Femur (tissue), 1 donor: ENCODE measurements around the gene MIER1.

Source experiments
- DNase-seq: peaks from one replicate; pipeline ENCODE4 v3.0.0-alpha.2; 2017

MIER1 gene

DNA sequence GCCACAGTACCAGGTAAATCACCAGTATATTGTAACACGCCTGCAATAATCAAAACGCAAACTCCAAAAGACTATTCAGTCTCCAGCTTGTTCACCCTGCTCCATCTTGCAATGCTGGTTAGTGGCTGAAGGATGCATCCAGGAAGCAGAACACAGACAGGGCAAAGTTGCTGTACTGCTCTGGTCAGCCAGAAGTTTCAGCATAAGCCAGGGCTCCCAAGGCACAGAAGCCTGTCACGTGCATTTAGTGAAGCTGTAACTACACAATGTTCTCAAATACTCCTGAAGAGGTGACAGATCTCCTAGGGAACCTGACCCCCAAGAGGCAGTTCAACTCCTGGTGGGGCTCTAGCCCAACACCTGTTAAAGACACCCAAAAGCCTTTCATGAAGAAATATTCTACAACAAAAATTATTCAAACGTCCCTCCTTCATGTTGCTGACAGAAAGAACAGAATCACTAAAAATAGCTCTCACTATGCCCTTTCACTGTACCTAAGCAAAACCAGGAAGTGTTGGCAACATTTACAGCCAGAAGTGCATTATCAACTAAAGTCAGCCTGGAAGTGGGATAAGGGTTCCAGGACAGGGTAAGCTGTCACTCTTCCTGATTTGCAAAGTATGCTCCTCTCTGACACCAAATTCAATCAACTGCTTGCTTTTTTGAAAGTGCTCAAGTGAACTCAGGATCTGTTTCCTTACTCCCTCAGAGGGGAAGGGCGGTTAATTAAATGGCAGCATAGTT is 77.1 kb downstream of the MIER1 start:
- no peak for DNase-seq

DNA sequence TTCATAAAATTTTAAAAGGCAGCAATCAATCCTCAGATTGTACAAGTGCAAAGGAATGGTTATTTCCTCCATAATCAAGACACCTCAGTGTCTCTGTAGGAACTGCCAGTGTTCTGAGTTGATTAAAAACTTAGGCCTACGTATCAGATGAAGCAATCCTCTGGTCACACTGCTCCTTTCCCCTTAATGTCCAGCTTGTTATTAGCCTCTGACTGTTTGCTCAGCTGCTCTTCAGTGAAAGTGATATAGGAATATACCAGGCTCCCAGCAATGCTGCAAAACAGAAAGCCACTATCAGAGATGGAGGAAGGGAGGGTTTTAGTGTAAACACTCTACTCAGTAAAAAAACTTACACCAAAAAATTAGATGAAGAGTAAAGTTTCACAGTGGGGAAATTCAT is 79.4 kb downstream of the MIER1 start:
- DNase-seq = no peak

DNA sequence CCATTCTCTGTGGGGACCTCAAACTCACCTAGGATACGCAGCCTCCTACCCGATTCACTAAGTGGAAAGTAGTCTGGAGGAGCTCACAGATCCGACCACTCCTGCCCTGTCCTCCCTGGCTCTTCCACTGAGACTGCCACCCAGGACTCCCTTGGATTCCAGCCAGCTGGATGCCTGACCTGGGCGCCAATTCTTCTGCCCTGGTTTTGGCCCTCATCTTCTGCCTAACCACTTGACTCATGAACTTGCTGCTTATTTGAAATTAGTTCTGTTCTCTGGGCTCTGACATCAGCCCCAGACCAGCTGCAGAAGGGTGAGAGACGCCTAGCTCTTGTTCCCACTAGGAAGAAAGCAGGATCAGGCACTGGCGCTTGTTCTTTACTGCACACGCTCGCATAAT is 80.3 kb downstream of the MIER1 start:
- no peak for DNase-seq

DNA sequence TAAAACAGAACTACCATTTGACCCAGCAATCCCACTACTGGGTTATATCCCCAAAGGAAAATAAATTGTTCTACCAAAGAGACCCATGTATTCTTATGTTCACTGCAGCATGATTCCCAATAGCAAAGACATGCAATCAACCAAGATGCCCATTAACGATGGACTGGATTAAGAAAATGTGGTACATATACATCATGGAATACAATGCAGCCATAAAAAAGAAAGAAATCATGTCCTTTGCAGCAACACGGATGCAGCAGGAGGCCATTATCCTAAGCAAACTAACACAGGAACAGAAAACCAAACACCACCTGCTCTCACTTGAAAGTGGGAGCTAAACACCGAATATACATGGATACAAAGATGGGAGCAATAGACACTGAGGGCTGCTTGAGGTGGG is 85.0 kb downstream of the MIER1 start:
- DNase-seq = no peak

DNA sequence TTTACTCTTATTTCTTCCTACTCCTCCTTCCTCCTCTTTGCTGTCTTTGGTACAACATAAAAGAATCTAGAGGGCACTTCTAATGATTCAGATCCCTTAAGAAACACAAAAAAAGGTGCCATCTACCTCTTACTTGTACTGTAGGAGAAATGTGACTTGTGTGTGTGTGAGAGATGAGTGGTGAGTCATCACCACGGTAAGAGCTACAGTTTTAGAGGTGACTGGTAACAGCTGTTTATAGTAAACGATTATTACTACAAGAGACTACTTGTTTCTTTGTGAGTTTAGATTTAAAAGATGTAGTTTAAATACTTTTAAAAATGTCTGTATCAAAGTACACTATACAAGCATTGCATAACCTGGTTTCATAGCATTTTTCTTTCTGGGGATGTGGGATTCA is 88.8 kb downstream of the MIER1 start:
- no peak for DNase-seq

DNA sequence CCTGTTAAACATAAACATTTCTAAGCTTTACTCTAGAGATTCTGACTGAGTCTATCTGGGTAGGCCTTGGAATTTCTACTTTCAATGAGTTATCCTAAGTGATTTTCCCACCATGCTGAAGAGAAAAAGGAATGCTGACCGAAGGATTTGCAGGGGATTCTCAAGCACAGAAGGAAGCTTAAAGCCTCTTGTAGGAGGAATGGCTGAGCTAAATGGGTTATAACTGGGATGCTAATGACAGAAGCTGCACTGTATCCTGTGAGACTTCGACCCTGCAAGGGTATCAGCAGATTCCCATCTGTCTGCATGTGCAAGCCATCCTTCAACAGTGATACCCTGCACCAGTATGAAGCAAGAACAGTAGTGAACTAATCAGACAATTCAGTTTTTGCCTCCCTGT is 93.8 kb downstream of the MIER1 start:
- DNase-seq = no peak

DNA sequence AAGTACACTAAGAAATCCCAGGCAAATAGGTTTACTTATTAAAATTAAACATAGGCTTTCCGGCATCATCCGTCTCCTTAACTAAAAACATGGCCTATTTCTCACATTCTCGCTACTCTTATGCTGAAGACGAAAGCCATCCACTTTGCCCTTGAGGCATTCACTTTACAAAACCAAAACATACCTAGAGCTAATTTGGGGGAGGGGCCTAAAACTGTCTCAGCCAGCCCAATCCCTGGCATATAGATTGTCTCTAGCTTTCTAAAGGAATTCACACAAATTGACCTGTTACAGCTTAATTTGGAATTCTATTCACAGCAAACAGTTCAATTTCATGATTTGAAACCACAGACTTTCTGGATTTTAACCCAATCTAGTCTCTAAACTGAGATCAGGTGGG is 94.3 kb downstream of the MIER1 start:
- no peak for DNase-seq

DNA sequence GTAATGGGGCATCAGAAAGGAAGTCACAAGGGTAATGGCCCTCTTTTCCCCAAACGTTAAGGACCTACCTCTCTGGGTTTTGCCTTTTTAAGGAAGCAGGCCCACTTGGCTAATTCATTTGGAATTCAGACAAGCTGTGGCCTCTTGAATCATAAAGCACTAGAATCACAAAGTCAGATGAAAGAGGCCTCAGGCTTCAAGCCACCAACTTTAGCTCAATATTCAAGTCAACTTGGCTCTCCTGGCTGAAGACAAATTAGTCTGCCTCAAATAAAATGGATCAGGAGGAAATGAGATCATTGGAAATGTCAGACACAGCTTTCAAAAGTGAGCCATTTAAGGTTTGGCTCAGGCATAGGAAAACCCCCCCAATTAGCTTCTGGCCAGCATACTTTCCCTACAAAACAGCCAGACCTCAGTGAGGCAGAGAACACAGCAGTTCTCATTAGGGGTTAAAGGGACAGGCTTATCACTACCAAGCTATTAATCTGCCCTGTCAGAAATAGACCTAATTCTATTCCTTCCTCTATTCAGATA is 94.9 kb downstream of the MIER1 start:
- peak; percentile 73 for DNase-seq

DNA sequence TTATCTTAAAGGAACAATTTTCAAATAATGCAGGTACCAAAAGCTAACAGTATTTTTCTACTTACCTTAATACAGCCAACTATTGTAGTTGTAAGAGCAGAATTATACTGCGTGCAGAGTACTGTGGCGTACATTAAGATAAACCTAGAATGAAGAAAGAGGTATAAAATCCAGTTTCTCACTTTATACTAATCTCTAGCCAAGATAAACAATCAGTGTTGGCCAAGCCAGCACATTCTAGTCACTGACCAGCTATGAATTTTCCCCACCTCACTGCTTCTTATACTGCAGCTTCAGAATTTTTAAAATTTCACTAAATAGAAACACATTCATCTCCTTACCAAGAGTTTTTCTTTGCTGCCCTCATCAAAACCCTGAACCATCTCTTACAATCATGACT is 95.5 kb downstream of the MIER1 start:
- no peak for DNase-seq

DNA sequence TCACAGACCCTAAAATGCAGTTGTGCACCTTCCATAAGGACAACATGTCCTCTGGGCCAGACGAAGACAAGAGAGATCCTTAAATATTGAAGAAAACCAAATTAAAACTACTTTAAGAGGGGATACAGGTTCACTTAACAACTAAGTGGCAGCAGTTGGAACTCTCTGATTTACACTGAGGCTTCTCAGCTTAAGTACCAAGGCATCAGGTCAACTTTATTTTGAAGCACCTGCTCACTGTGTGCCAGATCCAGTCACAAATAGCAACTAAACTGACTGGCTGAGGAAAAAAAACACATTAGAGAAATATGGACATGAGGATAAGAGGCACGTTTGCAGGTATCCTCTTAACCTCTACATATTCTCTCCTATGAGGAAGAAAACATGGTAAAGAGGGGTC is 96.0 kb downstream of the MIER1 start:
- DNase-seq = no peak

DNA sequence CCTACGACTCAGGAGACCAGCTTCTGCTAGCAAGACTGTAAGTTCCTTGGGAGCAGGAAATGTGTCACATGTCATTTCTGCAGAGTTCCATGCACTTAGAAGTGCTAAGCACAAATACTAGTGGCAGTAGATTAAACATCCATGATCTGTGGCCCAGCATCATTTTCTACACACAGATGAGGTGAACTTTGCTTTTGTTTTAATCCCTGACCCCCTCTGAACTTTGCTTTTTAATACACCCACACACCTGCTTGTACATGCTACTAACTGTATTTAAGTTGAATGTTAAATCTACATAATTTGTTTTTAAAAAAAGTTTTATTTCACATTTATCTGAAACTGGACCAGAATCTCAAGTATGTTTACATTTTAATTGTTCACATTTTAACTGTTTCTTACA is 104.7 kb downstream of the MIER1 start:
- no peak for DNase-seq

DNA sequence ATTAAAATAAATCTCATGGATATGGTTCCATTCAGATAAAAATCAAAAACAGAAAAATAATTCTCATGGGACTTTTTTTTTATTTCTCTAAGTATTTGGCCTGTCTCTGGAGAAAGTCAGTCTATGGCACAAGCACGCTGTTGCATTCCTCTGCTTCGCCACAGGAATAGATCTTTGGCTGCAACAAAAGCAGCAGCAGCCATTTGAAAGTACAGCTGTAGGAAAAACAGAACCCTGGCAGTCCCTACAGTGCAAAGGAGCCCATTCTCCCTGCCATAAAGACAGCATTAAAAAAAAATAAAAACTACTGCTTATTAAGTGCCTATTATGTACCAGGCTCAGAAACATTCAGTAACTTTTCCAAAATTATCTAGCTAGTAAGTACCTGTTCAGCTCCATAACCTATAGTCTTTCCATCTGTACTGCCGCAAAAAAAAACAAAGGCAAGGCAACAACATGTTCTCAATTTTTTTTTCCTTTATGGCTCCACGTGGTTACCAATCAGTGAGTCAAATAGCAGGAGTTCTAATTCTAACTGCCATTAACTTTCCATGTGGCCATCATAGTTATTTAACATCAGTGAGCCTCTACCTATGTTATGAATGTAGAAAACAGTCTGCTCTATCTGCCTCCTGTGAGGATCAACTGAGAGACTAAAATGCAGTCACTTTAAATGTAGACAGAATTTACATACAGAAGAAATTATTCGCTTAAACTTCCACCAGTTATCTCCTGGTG is 106.5 kb downstream of the MIER1 start:
- DNase-seq = peak; percentile 43

DNA sequence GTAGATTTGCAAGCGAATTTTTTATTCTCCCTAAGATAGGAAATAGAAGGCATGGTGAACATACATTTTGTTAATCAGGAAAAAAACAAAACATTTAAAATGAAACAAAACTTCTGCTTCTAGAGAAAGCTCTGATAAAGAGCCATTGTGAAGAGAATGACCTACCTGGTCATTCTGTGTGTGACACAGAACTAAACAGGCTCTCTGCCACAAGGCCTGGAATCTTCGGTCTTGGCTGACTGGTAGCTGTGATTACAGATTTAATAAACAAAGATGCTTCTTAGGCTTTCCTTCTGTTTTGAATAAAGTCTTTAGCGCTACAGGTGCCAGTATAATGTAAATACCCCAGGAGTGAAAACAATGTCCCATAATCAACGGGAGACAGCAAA is 107.1 kb downstream of the MIER1 start:
- DNase-seq = no peak
